COLO668 (cell line): ENCODE measurements around the gene GH2.
"Not testable (repeated sequence)": the region's sequence is repeated elsewhere in the genome, so short reads cannot be mapped to it uniquely, and the experiment has no call there.

Experiments used
- DNase-seq: peaks from one replicate; lab custom pipeline; 2025; ENCODE audit not compliant: unreplicated experiment; lab: John Stamatoyannopoulos, UW

The GH2 gene

GRCh38 chr17:63874693-63875092 is 7.1 kb downstream of the GH2 start:
- DNase-seq, result not testable (repeated sequence)

- DNase-seq, result not testable (repeated sequence)
Measured at GRCh38 chr17:63874061-63874626, 7.6 kb downstream of the GH2 start.

- DNase-seq, result not testable (repeated sequence)
Measured at GRCh38 chr17:63873577-63873976, 8.2 kb downstream of the GH2 start, which contains the start of gene CSH2. TSS of gene CSH2 (minus strand) at chr17:63873677. CDS start at chr17:63873614, 63 bp downstream.

- not testable (repeated sequence) for DNase-seq
Measured at GRCh38 chr17:63871646-63872365, 9.9 kb downstream of the GH2 start.

- DNase-seq, result not testable (repeated sequence)
Measured at GRCh38 chr17:63870292-63870665, 11.5 kb downstream of the GH2 start.

GRCh38 chr17:63869491-63870291 is 12.1 kb downstream of the GH2 start:
- DNase-seq, result not testable (repeated sequence)

GRCh38 chr17:63866625-63867024 is 15.1 kb downstream of the GH2 start:
- not testable (repeated sequence) for DNase-seq

- DNase-seq, result no peak
Measured at GRCh38 chr17:63859257-63859656, 22.5 kb downstream of the GH2 start.

GRCh38 chr17:63856425-63856824 is 25.3 kb downstream of the GH2 start:
- not testable (repeated sequence) for DNase-seq

- no peak for DNase-seq
Measured at GRCh38 chr17:63855185-63855584, 26.6 kb downstream of the GH2 start.

GRCh38 chr17:63854709-63855108 is 27.0 kb downstream of the GH2 start:
- DNase-seq, result no peak

- no peak for DNase-seq
Measured at GRCh38 chr17:63853260-63853659, 28.5 kb downstream of the GH2 start.

- no peak for DNase-seq
Measured at GRCh38 chr17:63850401-63850800, 31.3 kb downstream of the GH2 start.

GRCh38 chr17:63848834-63849689 is 32.7 kb downstream of the GH2 start:
- peak; percentile 84 for DNase-seq

- DNase-seq, result no peak
Measured at GRCh38 chr17:63847525-63848249, 34.1 kb downstream of the GH2 start.

- DNase-seq, result no peak
Measured at GRCh38 chr17:63845509-63845908, 36.2 kb downstream of the GH2 start.

GRCh38 chr17:63843910-63844677 is 37.6 kb downstream of the GH2 start:
- no peak for DNase-seq

GRCh38 chr17:63843387-63843888 is 38.3 kb downstream of the GH2 start:
- not testable (repeated sequence) for DNase-seq
